ENCODE results near the gene PODXL.

DNA sequence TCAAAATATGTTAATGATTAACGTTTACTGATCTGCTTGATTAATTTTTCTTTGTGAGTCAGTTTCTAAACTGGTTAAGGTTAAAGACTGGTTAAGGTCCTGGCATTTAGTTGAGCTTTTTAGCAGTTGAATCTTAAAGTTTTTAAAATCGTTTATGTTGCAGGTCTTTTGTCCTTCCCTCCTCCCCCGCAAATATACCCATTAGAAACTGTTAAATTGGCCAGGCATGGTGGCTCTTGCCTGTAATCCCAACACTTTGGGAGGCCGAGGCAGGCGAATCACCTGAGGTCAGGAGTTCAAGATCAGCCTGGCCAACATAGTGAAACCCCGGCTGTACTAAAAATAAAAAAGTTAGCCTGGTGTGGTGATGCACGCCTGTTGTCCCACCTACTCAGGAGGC lies 100.9 kb downstream of the PODXL start:
- TF ChIP-seq POLR2AphosphoS5 (IDR thresholded peaks at IDR 0.05; ENCODE audit: low read depth, low read length) (no peak), FOXP2 (optimal IDR thresholded peaks at IDR 0.05; ENCODE audit: borderline replicate concordance, extremely low read depth, extremely low read length, insufficient read depth) (no peak)
